WERI-Rb-1 (cell line): ENCODE measurements around the gene CHFR.
"Not testable (repeated sequence)": the region's sequence is repeated elsewhere in the genome, so short reads cannot be mapped to it uniquely, and the experiment has no call there.

ENCODE experiments used
- DNase-seq: peaks from one replicate; pipeline ENCODE4 v3.0.0-alpha.2; 2020
- H3K27ac ChIP-seq: fragments of 250-450 bp; sonication (Bioruptor Pico); 2 replicates; pipeline ENCODE4 v1.5.1; 2020; ENCODE audit warnings: mild to moderate bottlenecking, moderate library complexity
- H3K27me3 ChIP-seq: fragments of 250-450 bp; sonication (Bioruptor Pico); 2 replicates; pipeline ENCODE4 v1.5.1; 2021; ENCODE audit warnings: mild to moderate bottlenecking, low read depth, moderate library complexity; ENCODE audit not compliant: insufficient read depth, severe bottlenecking
- H3K36me3 ChIP-seq: fragments of 250-450 bp; sonication (Bioruptor Pico); 2 replicates; pipeline ENCODE4 v1.5.1; 2020; ENCODE audit warnings: mild to moderate bottlenecking, moderate library complexity
- H3K4me3 ChIP-seq: 2 replicates; pipeline ENCODE4 v1.5.1; 2011; ENCODE audit warnings: low read depth, mild to moderate bottlenecking, control low read depth, low read length
- H3K9me3 ChIP-seq: fragments of 250-450 bp; sonication (Bioruptor Pico); 2 replicates; pipeline ENCODE4 v1.5.1; 2021; ENCODE audit warnings: mild to moderate bottlenecking, moderate library complexity; ENCODE audit not compliant: severe bottlenecking
- TF ChIP-seq, protein P1 (sequence below): IDR thresholded peaks from 2 replicates; pipeline ENCODE4 v1.5.1; 2011; ENCODE audit warnings: low read depth, mild to moderate bottlenecking, control low read depth, inconsistent platforms, low read length

The CHFR gene

GRCh38 chr12:132872073-132872855 is 15.1 kb downstream of the CHFR start:
- TF ChIP-seq, protein P1, sequence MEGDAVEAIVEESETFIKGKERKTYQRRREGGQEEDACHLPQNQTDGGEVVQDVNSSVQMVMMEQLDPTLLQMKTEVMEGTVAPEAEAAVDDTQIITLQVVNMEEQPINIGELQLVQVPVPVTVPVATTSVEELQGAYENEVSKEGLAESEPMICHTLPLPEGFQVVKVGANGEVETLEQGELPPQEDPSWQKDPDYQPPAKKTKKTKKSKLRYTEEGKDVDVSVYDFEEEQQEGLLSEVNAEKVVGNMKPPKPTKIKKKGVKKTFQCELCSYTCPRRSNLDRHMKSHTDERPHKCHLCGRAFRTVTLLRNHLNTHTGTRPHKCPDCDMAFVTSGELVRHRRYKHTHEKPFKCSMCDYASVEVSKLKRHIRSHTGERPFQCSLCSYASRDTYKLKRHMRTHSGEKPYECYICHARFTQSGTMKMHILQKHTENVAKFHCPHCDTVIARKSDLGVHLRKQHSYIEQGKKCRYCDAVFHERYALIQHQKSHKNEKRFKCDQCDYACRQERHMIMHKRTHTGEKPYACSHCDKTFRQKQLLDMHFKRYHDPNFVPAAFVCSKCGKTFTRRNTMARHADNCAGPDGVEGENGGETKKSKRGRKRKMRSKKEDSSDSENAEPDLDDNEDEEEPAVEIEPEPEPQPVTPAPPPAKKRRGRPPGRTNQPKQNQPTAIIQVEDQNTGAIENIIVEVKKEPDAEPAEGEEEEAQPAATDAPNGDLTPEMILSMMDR, result no peak
- DNase-seq, result no peak
- Histone ChIP-seq H3K27me3 (no peaks in the 10 kb centered on the region), H3K27ac (no peak overlapping the region), H3K36me3 (peaks cover 64% of the 10 kb centered on the region), H3K9me3 (no peaks in the 10 kb centered on the region), H3K4me3 (no peak overlapping the region)

- no peaks in the 10 kb centered on the region for H3K27me3 ChIP-seq
- DNase-seq, result no peak
- H3K4me3 ChIP-seq, result no peak overlapping the region
- H3K36me3 ChIP-seq, result peaks cover 59% of the 10 kb centered on the region
- H3K9me3 ChIP-seq, result no peaks in the 10 kb centered on the region
- no peak overlapping the region for H3K27ac ChIP-seq
- TF ChIP-seq, protein P1, result no peak
Observed at GRCh38 chr12:132869551-132869950, 17.9 kb downstream of the CHFR start.

DNA sequence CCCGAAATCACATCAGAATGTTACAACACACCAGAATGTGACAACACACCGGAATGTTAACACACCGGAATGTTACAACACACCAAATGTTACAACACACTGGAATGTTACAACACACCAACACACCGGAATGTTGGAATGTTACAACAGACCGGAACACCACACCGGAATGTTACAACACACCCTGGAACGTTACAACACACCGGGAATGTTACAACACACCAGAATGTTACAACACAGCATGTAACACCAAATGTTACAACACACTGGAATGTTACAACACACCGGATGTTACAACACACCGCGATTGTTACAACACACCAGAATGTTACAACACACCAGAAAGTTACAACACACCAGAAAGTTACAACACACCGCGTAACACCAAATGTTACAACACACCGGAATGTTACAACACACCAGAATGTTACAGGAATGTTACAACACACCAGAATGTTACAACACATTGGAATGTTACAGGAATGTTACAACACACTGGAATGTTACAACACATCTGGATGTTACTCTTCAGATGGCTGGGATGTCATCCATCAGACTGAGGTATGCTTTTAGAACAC is 21.1 kb downstream of the CHFR start:
- Histone ChIP-seq H3K27ac (no peak overlapping the region), H3K9me3 (no peaks in the 10 kb centered on the region), H3K36me3 (peaks cover 46% of the 10 kb centered on the region), H3K4me3 (no peak overlapping the region), H3K27me3 (no peaks in the 10 kb centered on the region)
- no peak for DNase-seq
- TF ChIP-seq, protein P1, result no peak

GRCh38 chr12:132861558-132861957 is 25.8 kb downstream of the CHFR start:
- no peak overlapping the region for H3K27ac ChIP-seq
- TF ChIP-seq, protein P1, result no peak
- DNase-seq, result no peak
- H3K4me3 ChIP-seq, result no peak overlapping the region
- H3K27me3 ChIP-seq, result no peaks in the 10 kb centered on the region
- H3K36me3 ChIP-seq, result peaks cover 57% of the 10 kb centered on the region
- H3K9me3 ChIP-seq, result no peaks in the 10 kb centered on the region

GRCh38 chr12:132858718-132859266 is 28.6 kb downstream of the CHFR start:
- Histone ChIP-seq H3K9me3 (no peaks in the 10 kb centered on the region), H3K36me3 (peaks cover 72% of the 10 kb centered on the region), H3K27me3 (no peaks in the 10 kb centered on the region), H3K4me3 (no peak overlapping the region), H3K27ac (no peak overlapping the region)
- TF ChIP-seq, protein P1, result no peak
- no peak for DNase-seq

GRCh38 chr12:132857019-132857418 is 30.4 kb downstream of the CHFR start:
- H3K36me3 ChIP-seq, result peaks cover 86% of the 10 kb centered on the region
- not testable (repeated sequence) for DNase-seq, H3K27ac ChIP-seq, H3K9me3 ChIP-seq, H3K4me3 ChIP-seq, H3K27me3 ChIP-seq
